GM19328 (cell line): ENCODE results near the gene NBAS.

Experiments used
- ATAC-seq: cut with Tn5 transposase; IDR thresholded peaks from one replicate; pipeline ENCODE4 v1.9.1; 2021; ENCODE audit warnings: mild to moderate bottlenecking, moderate library complexity; ENCODE audit not compliant: unreplicated experiment

The NBAS gene

GRCh38 chr2:15560988-15561573, at the start of gene NBAS:
NBAS (minus strand) TSS chr2:15561334; CDS start chr2:15561304, 30 bp downstream.
- ATAC-seq, result peak; percentile 85

- ATAC-seq, result no peak
These were observed 49.4 kb upstream of the NBAS start for GRCh38 chr2:15610430-15610952.

- ATAC-seq, result no peak
These were observed 48.4 kb upstream of the NBAS start for GRCh38 chr2:15609341-15610042.

- no peak for ATAC-seq
These were observed 47.2 kb upstream of the NBAS start for GRCh38 chr2:15608392-15608761.

GRCh38 chr2:15607709-15608391, 46.7 kb upstream of the NBAS start:
- no peak for ATAC-seq

- no peak for ATAC-seq
These were observed 45.6 kb upstream of the NBAS start for GRCh38 chr2:15606481-15607441.

- ATAC-seq, result no peak
These were observed 44.6 kb upstream of the NBAS start for GRCh38 chr2:15605721-15606120.

- no peak for ATAC-seq
These were observed 42.8 kb upstream of the NBAS start for GRCh38 chr2:15603948-15604347.

GRCh38 chr2:15603044-15603765, 42.1 kb upstream of the NBAS start:
- no peak for ATAC-seq

GRCh38 chr2:15602393-15602792, 41.3 kb upstream of the NBAS start:
- no peak for ATAC-seq

- ATAC-seq, result no peak
These were observed 40.5 kb upstream of the NBAS start for GRCh38 chr2:15601681-15602080.

GRCh38 chr2:15599994-15600393, 38.9 kb upstream of the NBAS start:
- no peak for ATAC-seq

- ATAC-seq, result no peak
These were observed 35.8 kb upstream of the NBAS start for GRCh38 chr2:15596968-15597367.

GRCh38 chr2:15596350-15596749, 35.2 kb upstream of the NBAS start:
- ATAC-seq, result no peak

- ATAC-seq, result no peak
These were observed 34.8 kb upstream of the NBAS start for GRCh38 chr2:15595936-15596335.

- ATAC-seq, result no peak
These were observed 34.3 kb upstream of the NBAS start for GRCh38 chr2:15595342-15595905.

GRCh38 chr2:15594291-15595256, 33.4 kb upstream of the NBAS start:
- ATAC-seq, result no peak

- no peak for ATAC-seq
These were observed 32.2 kb upstream of the NBAS start for GRCh38 chr2:15593327-15593705.
